Stimulated activated effector memory CD8-positive, alpha-beta T cell treated with anti-CD3 and anti-CD28 coated beads, Interleukin-12 subunit alpha, Interleukin-12 subunit beta, amount 100 ng/mL, for 72 hours (primary cell): ENCODE data around the gene NECAP2.

Source experiments
- ATAC-seq: fragments of 150-1000 bp; cut with Tn5 transposase; 2 replicates; pipeline ENCODE4 v1.10.0; 2021
- DNase-seq, 2 donors: peaks; one replicate each; pipeline ENCODE4 v3.0.0; 2021 to 2022; ENCODE audit warnings: low spot score in 2 of 2
- H3K27ac Mint-ChIP-seq: one replicate; pipeline ENCODE4 v1.8.0; 2022; ENCODE audit warnings: mild to moderate bottlenecking, mixed read lengths
- H3K36me3 Mint-ChIP-seq: one replicate; pipeline ENCODE4 v1.8.0; 2022; ENCODE audit warnings: mild to moderate bottlenecking, mixed read lengths
- H3K4me1 Mint-ChIP-seq: one replicate; pipeline ENCODE4 v1.8.0; 2022; ENCODE audit warnings: mixed read lengths
- H3K4me3 Mint-ChIP-seq: one replicate; pipeline ENCODE4 v1.8.0; 2022; ENCODE audit warnings: mild to moderate bottlenecking, mixed read lengths
- H3K9me3 Mint-ChIP-seq: one replicate; pipeline ENCODE4 v1.8.0; 2022; ENCODE audit warnings: mixed read lengths

The NECAP2 gene

DNA sequence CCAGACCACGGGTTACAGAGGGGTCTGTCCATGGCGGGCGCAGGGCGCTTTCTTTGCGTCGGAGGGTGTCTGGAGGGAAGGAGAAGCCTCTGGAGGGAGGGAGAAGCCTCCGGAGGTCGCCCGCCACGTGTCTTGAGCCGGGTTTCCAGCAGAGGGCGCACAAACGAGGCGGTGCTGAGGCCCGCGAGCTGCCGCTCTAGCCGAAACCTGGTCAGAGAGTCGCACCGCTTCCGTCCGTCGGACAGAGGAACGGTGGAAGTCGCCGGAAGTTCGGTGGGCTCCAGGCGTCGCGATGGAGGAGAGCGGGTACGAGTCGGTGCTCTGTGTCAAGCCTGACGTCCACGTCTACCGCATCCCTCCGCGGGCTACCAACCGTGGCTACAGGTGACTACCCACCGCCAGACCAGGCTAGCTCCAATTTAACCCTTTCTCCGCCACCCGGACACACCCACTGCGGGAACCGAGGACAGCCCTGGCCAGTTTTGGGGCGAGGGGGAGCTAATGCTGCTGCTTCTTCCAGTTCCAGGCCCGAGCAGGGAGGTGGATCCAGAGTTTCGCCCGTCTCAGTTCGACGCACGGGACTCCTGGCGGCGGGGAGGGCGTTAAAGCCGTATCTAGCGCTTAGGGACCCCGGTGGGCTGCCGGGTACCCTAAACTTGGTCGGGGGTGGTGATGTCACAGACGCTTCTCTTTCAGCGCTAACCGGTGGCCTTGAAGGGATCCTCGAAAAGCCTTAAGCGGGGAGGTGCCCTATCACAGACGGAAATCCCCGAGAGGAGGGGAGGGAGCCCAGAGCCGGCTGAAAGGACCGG, at the start of gene NECAP2:
Gene NECAP2 (plus strand): TSS at position 255 of the 812 bp plus-strand sequence. CDS start 38 bp downstream, at position 293.
- ATAC-seq (peak; percentile 94), DNase-seq (peak; percentile 97 to 99)
- Mint-ChIP-seq H3K27ac (peak within 1 kb of the TSS; percentile 96), H3K36me3 (peaks cover 52% of the 10 kb centered on the region), H3K4me3 (peak within 1 kb of the TSS; percentile 87), H3K9me3 (no peaks in the 10 kb centered on the region), H3K4me1 (peaks cover 31% of the 10 kb centered on the region)

- H3K36me3 Mint-ChIP-seq: peaks cover 67% of the 10 kb centered on the region
- peak overlapping the region; percentile 82 for H3K27ac Mint-ChIP-seq
- H3K4me3 Mint-ChIP-seq: peak overlapping the region; percentile 30
- ATAC-seq (peak; percentile 71), DNase-seq (no peak)
- H3K9me3 Mint-ChIP-seq: no peaks in the 10 kb centered on the region
- H3K4me1 Mint-ChIP-seq: peaks cover 54% of the 10 kb centered on the region
These were observed 49.1 kb upstream of the NECAP2 start for GRCh38 chr1:16391411-16391810.

GRCh38 chr1:16392740-16393569, 47.6 kb upstream of the NECAP2 start:
- H3K4me3 Mint-ChIP-seq: no peak overlapping the region
- H3K4me1 Mint-ChIP-seq: peaks cover 53% of the 10 kb centered on the region
- H3K36me3 Mint-ChIP-seq: peaks cover 82% of the 10 kb centered on the region
- ATAC-seq: no peak
- peak overlapping the region; percentile 82 for H3K27ac Mint-ChIP-seq
- DNase-seq: no peak
- no peaks in the 10 kb centered on the region for H3K9me3 Mint-ChIP-seq

GRCh38 chr1:16393570-16394521, 46.7 kb upstream of the NECAP2 start:
- ATAC-seq: no peak
- no peak for DNase-seq
- H3K36me3 Mint-ChIP-seq: peaks cover 79% of the 10 kb centered on the region
- H3K27ac Mint-ChIP-seq: no peak overlapping the region
- peaks cover 58% of the 10 kb centered on the region for H3K4me1 Mint-ChIP-seq
- no peaks in the 10 kb centered on the region for H3K9me3 Mint-ChIP-seq
- H3K4me3 Mint-ChIP-seq: no peak overlapping the region

DNA sequence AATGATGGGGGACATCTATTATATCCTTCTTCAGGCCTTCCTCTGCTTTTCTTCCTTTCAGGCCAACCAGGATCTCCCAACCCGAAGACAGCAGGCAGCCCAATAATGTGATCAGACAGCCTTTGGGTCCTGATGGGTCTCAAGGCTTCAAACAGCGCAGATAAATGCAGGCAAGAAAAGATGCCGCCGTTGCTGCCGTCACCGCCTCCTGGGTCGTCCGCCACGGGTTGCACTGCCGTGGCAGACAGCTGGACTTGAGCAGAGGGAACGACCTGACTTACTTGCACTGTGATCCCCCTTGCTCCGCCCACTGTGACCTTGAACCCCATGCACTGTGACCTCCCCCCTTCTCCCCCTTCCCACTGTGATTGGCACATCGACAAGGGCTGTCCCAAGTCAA, 45.5 kb upstream of the NECAP2 start:
- Mint-ChIP-seq H3K4me1 (peaks cover 63% of the 10 kb centered on the region), H3K36me3 (peaks cover 86% of the 10 kb centered on the region), H3K27ac (no peak overlapping the region), H3K4me3 (no peak overlapping the region), H3K9me3 (no peaks in the 10 kb centered on the region)
- DNase-seq: no peak
- no peak for ATAC-seq

DNA sequence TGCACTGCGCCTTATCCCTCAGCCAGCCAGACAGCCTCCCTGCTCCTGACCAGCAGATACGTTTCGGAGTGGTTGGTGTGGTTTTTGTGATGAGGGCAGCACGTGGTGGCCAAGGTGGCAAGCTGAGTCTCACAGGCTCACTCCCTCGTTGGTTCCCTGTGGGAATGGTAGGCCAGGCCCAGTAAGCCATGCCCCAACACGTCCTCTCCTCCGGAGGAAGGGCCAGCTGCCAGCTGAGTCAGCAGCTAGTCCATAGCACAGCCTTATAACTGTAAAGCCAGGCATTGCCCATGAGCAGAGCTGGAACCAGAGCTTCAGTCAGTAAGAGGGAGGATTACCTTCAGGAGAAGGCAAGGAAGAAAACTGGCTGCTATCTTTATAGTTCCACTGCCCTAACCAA, 43.9 kb upstream of the NECAP2 start:
- H3K27ac Mint-ChIP-seq: peak overlapping the region; percentile 30
- H3K36me3 Mint-ChIP-seq: peaks cover 74% of the 10 kb centered on the region

DNA sequence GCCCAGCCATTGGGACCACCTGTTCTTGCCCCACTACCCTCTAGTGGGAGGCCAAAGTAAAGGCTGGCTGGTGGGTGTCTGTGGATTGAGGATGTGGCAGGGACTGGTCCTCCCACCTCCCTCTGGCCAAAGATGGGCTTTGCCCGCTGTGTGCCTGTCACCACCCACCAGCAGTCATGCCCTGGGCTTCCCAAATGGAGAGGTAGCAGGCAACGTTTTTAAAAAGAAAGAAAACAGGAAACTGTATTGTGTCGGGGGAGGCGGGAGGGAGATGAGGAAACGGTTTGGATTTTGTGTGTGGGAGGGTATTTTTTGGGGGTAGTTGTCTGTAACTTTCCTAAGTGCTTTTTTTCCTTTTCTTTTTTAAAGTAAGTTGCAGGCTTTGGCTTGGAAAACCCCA, 43.4 kb upstream of the NECAP2 start:
- H3K4me3 Mint-ChIP-seq: no peak overlapping the region
- H3K36me3 Mint-ChIP-seq: peaks cover 71% of the 10 kb centered on the region
- H3K27ac Mint-ChIP-seq: peak overlapping the region; percentile 30
- H3K4me1 Mint-ChIP-seq: peaks cover 42% of the 10 kb centered on the region
- DNase-seq: no peak
- ATAC-seq: no peak
- H3K9me3 Mint-ChIP-seq: no peaks in the 10 kb centered on the region

More for the DNA sequence above, 43.9 kb upstream of the NECAP2 start:
- no peak overlapping the region for H3K4me3 Mint-ChIP-seq
- H3K9me3 Mint-ChIP-seq: no peaks in the 10 kb centered on the region
- DNase-seq (no peak), ATAC-seq (no peak)
- peaks cover 47% of the 10 kb centered on the region for H3K4me1 Mint-ChIP-seq

DNA sequence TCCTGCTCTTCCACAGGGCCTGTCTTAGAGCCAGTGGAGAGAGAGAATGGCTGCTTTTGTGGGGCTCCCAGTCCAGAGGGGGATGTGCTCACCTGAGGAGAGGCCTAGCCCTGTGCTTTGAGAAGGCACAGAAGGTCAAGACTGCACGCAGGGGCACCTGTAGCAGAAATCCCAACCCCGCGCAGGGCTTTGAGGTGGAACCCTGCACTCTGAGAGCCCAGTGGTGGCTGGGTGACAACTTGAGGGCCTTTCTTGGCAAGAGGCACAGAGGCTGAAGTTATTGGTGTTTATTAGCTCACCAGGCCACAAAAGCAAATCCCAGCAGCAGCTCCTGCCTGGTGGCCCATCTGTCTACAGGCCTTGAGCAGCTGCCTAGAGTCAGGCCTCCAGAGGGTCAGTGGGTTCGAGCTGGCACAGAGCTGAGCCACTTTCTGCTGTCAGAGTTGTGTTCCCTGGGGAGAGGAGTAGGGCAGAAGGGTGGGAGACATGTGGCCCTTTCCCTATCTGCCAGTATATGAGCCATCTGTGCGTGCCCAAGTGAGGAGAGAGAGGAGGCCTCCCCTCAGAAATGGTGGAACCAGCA, 42.1 kb upstream of the NECAP2 start:
- Mint-ChIP-seq H3K9me3 (no peaks in the 10 kb centered on the region), H3K4me3 (no peak overlapping the region), H3K27ac (peak overlapping the region; percentile 30), H3K4me1 (peaks cover 28% of the 10 kb centered on the region), H3K36me3 (peaks cover 64% of the 10 kb centered on the region)
- ATAC-seq (no peak), DNase-seq (no peak)

DNA sequence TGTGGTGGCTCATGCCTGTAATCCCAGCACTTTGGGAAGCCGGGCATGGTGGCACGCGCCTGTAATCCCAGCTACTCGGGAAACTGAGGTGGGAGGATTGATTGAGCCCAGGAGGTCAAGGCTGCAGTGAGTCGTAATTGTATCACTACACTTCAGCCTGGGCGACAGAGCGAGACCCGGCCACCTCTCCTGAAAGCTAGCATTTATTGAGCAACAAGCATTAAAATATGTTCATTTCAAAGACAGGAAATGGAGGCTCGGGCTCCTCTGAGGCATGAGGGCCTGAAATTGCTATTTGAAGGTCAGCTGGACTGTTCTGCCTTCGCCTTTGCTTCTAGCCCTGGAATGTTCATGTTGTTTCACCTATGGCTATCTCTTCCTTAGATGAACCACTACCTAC, 37.8 kb upstream of the NECAP2 start:
- H3K4me3 Mint-ChIP-seq: no peak overlapping the region
- H3K27ac Mint-ChIP-seq: peak overlapping the region; percentile 27
- H3K36me3 Mint-ChIP-seq: peaks cover 34% of the 10 kb centered on the region
- ATAC-seq (no peak), DNase-seq (no peak)
- peaks cover 14% of the 10 kb centered on the region for H3K4me1 Mint-ChIP-seq
- no peaks in the 10 kb centered on the region for H3K9me3 Mint-ChIP-seq

- no peaks in the 10 kb centered on the region for H3K9me3 Mint-ChIP-seq
- no peak for DNase-seq
These were observed 35.1 kb upstream of the NECAP2 start for GRCh38 chr1:16405441-16405840.

GRCh38 chr1:16406868-16407267, 33.7 kb upstream of the NECAP2 start:
- Mint-ChIP-seq H3K4me1 (no peaks in the 10 kb centered on the region), H3K9me3 (no peaks in the 10 kb centered on the region), H3K36me3 (peaks cover 18% of the 10 kb centered on the region), H3K27ac (no peak overlapping the region), H3K4me3 (no peak overlapping the region)
- no peak for DNase-seq
- no peak for ATAC-seq

More at GRCh38 chr1:16405441-16405840, 35.1 kb upstream of the NECAP2 start:
- Mint-ChIP-seq H3K4me3 (no peak overlapping the region), H3K36me3 (peaks cover 18% of the 10 kb centered on the region), H3K4me1 (no peaks in the 10 kb centered on the region), H3K27ac (no peak overlapping the region)
- no peak for ATAC-seq

- H3K4me1 Mint-ChIP-seq: peaks cover 6% of the 10 kb centered on the region
- H3K9me3 Mint-ChIP-seq: no peaks in the 10 kb centered on the region
- DNase-seq: no peak
- peak overlapping the region; percentile 51 for H3K27ac Mint-ChIP-seq
- no peak for ATAC-seq
- peaks cover 10% of the 10 kb centered on the region for H3K36me3 Mint-ChIP-seq
- H3K4me3 Mint-ChIP-seq: no peak overlapping the region
These were observed 30.9 kb upstream of the NECAP2 start for GRCh38 chr1:16409536-16410152.

DNA sequence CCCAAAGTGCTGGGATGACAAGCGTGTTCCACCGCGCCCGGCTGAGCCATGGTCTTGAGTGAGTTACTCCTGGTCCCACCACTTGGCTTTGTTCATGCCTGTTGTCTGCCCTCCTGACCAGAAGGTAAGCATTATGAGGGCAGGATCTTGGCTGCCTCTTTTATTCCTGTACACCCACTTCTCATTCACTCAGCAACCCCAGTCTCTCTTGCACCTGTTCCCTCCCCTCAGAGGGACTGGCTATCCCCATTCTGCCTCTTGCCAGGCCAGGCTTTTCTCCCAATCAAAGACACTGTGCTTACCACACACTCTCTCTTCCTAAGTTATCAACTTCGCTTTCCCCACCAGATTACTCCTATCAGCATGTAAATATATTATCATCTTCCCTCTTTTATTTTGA, 29.7 kb upstream of the NECAP2 start:
- no peaks in the 10 kb centered on the region for H3K9me3 Mint-ChIP-seq
- no peak overlapping the region for H3K4me3 Mint-ChIP-seq
- H3K36me3 Mint-ChIP-seq: peaks cover 5% of the 10 kb centered on the region
- H3K27ac Mint-ChIP-seq: no peak overlapping the region
- DNase-seq: no peak
- ATAC-seq: no peak
- H3K4me1 Mint-ChIP-seq: peaks cover 6% of the 10 kb centered on the region

GRCh38 chr1:16413191-16413590, 27.3 kb upstream of the NECAP2 start:
- no peak for ATAC-seq

More at GRCh38 chr1:16413191-16413590, 27.3 kb upstream of the NECAP2 start:
- no peak for DNase-seq
- no peaks in the 10 kb centered on the region for H3K9me3 Mint-ChIP-seq
- H3K27ac Mint-ChIP-seq: peak overlapping the region; percentile 32
- no peak overlapping the region for H3K4me3 Mint-ChIP-seq
- H3K36me3 Mint-ChIP-seq: no peaks in the 10 kb centered on the region
- peaks cover 6% of the 10 kb centered on the region for H3K4me1 Mint-ChIP-seq
